BLaER1 treated with 17β-estradiol and CSF1 and Interleukin-3, amounts not matched to agents 10 nM and 100 nM (cell line): Measurements from ENCODE around the gene RELL2.
A peak's percentile ranks its signal among the peaks of the same experiment; 100 is the strongest.

ENCODE experiments used
- H3K27ac ChIP-seq, 11 experiments: shearing (Covaris generic); formaldehyde crosslinking; 2 replicates each; pipeline ENCODE4 v1.8.1; 2022
- H3K27me3 ChIP-seq, 11 experiments: shearing (Covaris generic); formaldehyde crosslinking; 2 replicates each; pipeline ENCODE4 v1.8.1; 2022
- H3K36me3 ChIP-seq, 11 experiments: shearing (Covaris generic); formaldehyde crosslinking; 2 replicates each; pipeline ENCODE4 v1.8.1; 2022
- H3K4me1 ChIP-seq, 10 experiments: shearing (Covaris generic); formaldehyde crosslinking; 2 replicates each; pipeline ENCODE4 v1.8.1; 2022
- H3K4me2 ChIP-seq, 11 experiments: shearing (Covaris generic); formaldehyde crosslinking; 2 replicates each; pipeline ENCODE4 v1.8.1; 2022
- H3K4me3 ChIP-seq, 10 experiments: shearing (Covaris generic); formaldehyde crosslinking; 2 replicates each; pipeline ENCODE4 v1.8.1; 2022
- H3K9ac ChIP-seq, 11 experiments: shearing (Covaris generic); formaldehyde crosslinking; 2 replicates each; pipeline ENCODE4 v1.8.1; 2022
- H3K9me3 ChIP-seq, 11 experiments: shearing (Covaris generic); formaldehyde crosslinking; replicated peaks in 1 of 11; 2 replicates each; pipeline ENCODE4 v1.8.1; 2022
- H4K20me1 ChIP-seq, 11 experiments: shearing (Covaris generic); formaldehyde crosslinking; 2 replicates each; pipeline ENCODE4 v1.8.1; 2022
- Cebpa-rat ChIP-seq, 11 experiments: shearing (Covaris generic); IDR thresholded peaks; 2 replicates each; pipeline ENCODE4 v1.8.1; 2022

Gene RELL2

GRCh38 chr5:141613344-141613743 is 23.5 kb upstream of the RELL2 start:
- Histone ChIP-seq H3K4me3 (peak overlapping the region in 4 of 10 experiments; percentile 18 to 98 (median 98); a peak in 5 of 20 replicates), H3K4me1 (peaks cover 72 to 90% (median 81%) of the 10 kb centered on the region in 10 experiments), H3K27ac (peak overlapping the region in 10 of 11 experiments; percentile 57 to 94 (median 68); a peak in 14 of 22 replicates), H3K9ac (peak overlapping the region in 6 of 11 experiments; percentile 41 to 71 (median 65); a peak in 9 of 22 replicates), H3K36me3 (peaks cover 0 to 79% (median 42%) of the 10 kb centered on the region in 11 experiments; a peak in 19 of 22 replicates), H3K4me2 (peak overlapping the region; percentile 76 to 95 (median 89)), H3K27me3 (no peaks in the 10 kb centered on the region), H4K20me1 (peaks cover 0 to 53% (median 25%) of the 10 kb centered on the region in 11 experiments; a peak in 14 of 22 replicates), H3K9me3 (peaks cover 0 to 22% (median 14%) of the 10 kb centered on the region in 11 experiments; a peak in 12 of 22 replicates)
- TF ChIP-seq Cebpa-rat (IDR thresholded peaks at IDR 0.05) = no peak

- H3K27ac ChIP-seq = peak overlapping the region in 10 of 11 experiments; percentile 85 to 95 (median 94); a peak in 19 of 22 replicates
- H4K20me1 ChIP-seq = peaks cover 0 to 57% (median 25%) of the 10 kb centered on the region in 11 experiments; a peak in 14 of 22 replicates
- H3K4me2 ChIP-seq = peak overlapping the region; percentile 76 to 95 (median 89)
- no peaks in the 10 kb centered on the region for H3K27me3 ChIP-seq
- peaks cover 49 to 76% (median 59%) of the 10 kb centered on the region in 10 experiments for H3K4me1 ChIP-seq
- peak overlapping the region; percentile 77 to 99 (median 96) for H3K4me3 ChIP-seq
- no peak for TF ChIP-seq Cebpa-rat (IDR thresholded peaks at IDR 0.05)
- H3K9ac ChIP-seq = peak overlapping the region; percentile 88 to 98 (median 97); a peak in 21 of 22 replicates
- peaks cover 15 to 74% (median 42%) of the 10 kb centered on the region in 11 experiments for H3K36me3 ChIP-seq
- H3K9me3 ChIP-seq = peaks cover 0 to 8% (median 2%) of the 10 kb centered on the region in 11 experiments; a peak in 8 of 22 replicates
Measured at GRCh38 chr5:141615991-141616720, 20.6 kb upstream of the RELL2 start.

- Histone ChIP-seq H3K4me3 (peak overlapping the region; percentile 77 to 99 (median 96)), H3K9ac (peak overlapping the region; percentile 88 to 98 (median 97)), H3K4me2 (peak overlapping the region; percentile 76 to 95 (median 89)), H4K20me1 (peaks cover 0 to 57% (median 25%) of the 10 kb centered on the region in 11 experiments; a peak in 14 of 22 replicates), H3K36me3 (peaks cover 25 to 74% (median 42%) of the 10 kb centered on the region in 11 experiments), H3K4me1 (peaks cover 40 to 76% (median 49%) of the 10 kb centered on the region in 10 experiments), H3K9me3 (no peaks in the 10 kb centered on the region), H3K27me3 (no peaks in the 10 kb centered on the region), H3K27ac (peak overlapping the region; percentile 73 to 95 (median 94); a peak in 20 of 22 replicates)
- TF ChIP-seq Cebpa-rat (IDR thresholded peaks at IDR 0.05) = no peak
Measured at GRCh38 chr5:141617128-141617527, 19.7 kb upstream of the RELL2 start.

GRCh38 chr5:141617682-141618029 is 19.1 kb upstream of the RELL2 start:
- peak overlapping the region; percentile 73 to 95 (median 94); a peak in 21 of 22 replicates for H3K27ac ChIP-seq
- peak overlapping the region; percentile 77 to 99 (median 96) for H3K4me3 ChIP-seq
- H3K9me3 ChIP-seq = no peaks in the 10 kb centered on the region
- H3K27me3 ChIP-seq = no peaks in the 10 kb centered on the region
- peaks cover 0 to 56% (median 24%) of the 10 kb centered on the region in 11 experiments; a peak in 14 of 22 replicates for H4K20me1 ChIP-seq
- peaks cover 28 to 74% (median 42%) of the 10 kb centered on the region in 11 experiments for H3K36me3 ChIP-seq
- H3K9ac ChIP-seq = peak overlapping the region; percentile 88 to 98 (median 97)
- H3K4me1 ChIP-seq = peaks cover 39 to 76% (median 45%) of the 10 kb centered on the region in 10 experiments
- H3K4me2 ChIP-seq = peak overlapping the region; percentile 76 to 95 (median 89)
- TF ChIP-seq Cebpa-rat (IDR thresholded peaks at IDR 0.05) = no peak

- Histone ChIP-seq H4K20me1 (peaks cover 0 to 51% (median 24%) of the 10 kb centered on the region in 11 experiments; a peak in 14 of 22 replicates), H3K27me3 (no peaks in the 10 kb centered on the region), H3K4me1 (peaks cover 35 to 76% (median 44%) of the 10 kb centered on the region in 10 experiments), H3K36me3 (peaks cover 31 to 74% (median 43%) of the 10 kb centered on the region in 11 experiments), H3K4me2 (peak overlapping the region; percentile 76 to 95 (median 89)), H3K4me3 (peak overlapping the region; percentile 77 to 99 (median 96)), H3K27ac (peak overlapping the region; percentile 73 to 95 (median 94)), H3K9me3 (no peaks in the 10 kb centered on the region), H3K9ac (peak overlapping the region; percentile 88 to 98 (median 97))
- no peak for TF ChIP-seq Cebpa-rat (IDR thresholded peaks at IDR 0.05)
Measured at GRCh38 chr5:141618030-141618803, 18.6 kb upstream of the RELL2 start.

GRCh38 chr5:141618804-141619554 is 17.8 kb upstream of the RELL2 start, which contains the start of gene DIAPH1:
Gene DIAPH1 (minus strand): TSS chr5:141619000. CDS start chr5:141618914, 86 bp downstream.
- peaks cover 28 to 76% (median 42%) of the 10 kb centered on the region in 10 experiments for H3K4me1 ChIP-seq
- peaks cover 0 to 43% (median 24%) of the 10 kb centered on the region in 11 experiments; a peak in 14 of 22 replicates for H4K20me1 ChIP-seq
- no peak for TF ChIP-seq Cebpa-rat (IDR thresholded peaks at IDR 0.05)
- H3K4me3 ChIP-seq = peak within 1 kb of the TSS; percentile 77 to 99 (median 96)
- H3K9ac ChIP-seq = peak within 1 kb of the TSS; percentile 88 to 98 (median 97)
- H3K36me3 ChIP-seq = peaks cover 32 to 77% (median 50%) of the 10 kb centered on the region in 11 experiments
- no peaks in the 10 kb centered on the region for H3K9me3 ChIP-seq
- H3K27me3 ChIP-seq = no peaks in the 10 kb centered on the region
- H3K4me2 ChIP-seq = peak within 1 kb of the TSS; percentile 76 to 95 (median 89)
- H3K27ac ChIP-seq = peak within 1 kb of the TSS; percentile 73 to 95 (median 94)

- Histone ChIP-seq H4K20me1 (peaks cover 0 to 16% (median 4%) of the 10 kb centered on the region in 11 experiments; a peak in 10 of 22 replicates), H3K9ac (peak overlapping the region in 9 of 11 experiments; percentile 2 to 64 (median 44); a peak in 13 of 22 replicates), H3K27me3 (no peaks in the 10 kb centered on the region), H3K36me3 (peaks cover 73 to 89% (median 83%) of the 10 kb centered on the region in 11 experiments), H3K9me3 (no peaks in the 10 kb centered on the region), H3K4me3 (no peak overlapping the region), H3K4me1 (peaks cover 4 to 76% (median 25%) of the 10 kb centered on the region in 10 experiments; a peak in 16 of 20 replicates), H3K27ac (peak overlapping the region in 8 of 11 experiments; percentile 39 to 79 (median 64); a peak in 15 of 22 replicates), H3K4me2 (peak overlapping the region in 8 of 11 experiments; percentile 4 to 89 (median 76); a peak in 13 of 22 replicates)
- TF ChIP-seq Cebpa-rat (IDR thresholded peaks at IDR 0.05) = no peak
Measured at GRCh38 chr5:141623186-141623585, 13.6 kb upstream of the RELL2 start.
